Measurements from ENCODE around the gene RALGPS1.
"Not testable (repeated sequence)": the region's sequence is repeated elsewhere in the genome, so short reads cannot be mapped to it uniquely, and the experiment has no call there.

RALGPS1 gene

DNA sequence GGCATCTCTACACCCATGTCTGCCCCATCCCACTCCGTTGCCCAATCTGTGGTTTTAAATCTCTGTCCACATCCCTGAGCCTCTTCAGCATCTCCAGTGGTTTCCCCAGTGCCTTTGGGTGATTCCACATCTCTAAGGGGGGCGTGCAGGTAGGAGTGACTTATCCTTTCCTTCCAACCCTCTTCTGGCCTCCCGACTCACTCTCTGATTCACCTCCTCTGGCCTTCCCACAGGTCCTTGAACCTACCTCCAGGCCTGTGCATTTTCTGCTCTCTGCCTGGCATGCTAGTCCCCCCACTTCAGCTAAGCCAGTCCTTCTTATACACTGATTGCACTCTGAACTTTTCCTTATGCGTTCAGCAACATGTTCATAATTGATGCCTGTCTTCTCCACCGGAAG, 99.0 kb downstream of the RALGPS1 start:
- no peak overlapping the region for H3K27ac ChIP-seq (ENCODE audit: low read depth, low read length)
- H3K9ac ChIP-seq (ENCODE audit: low read depth, low read length), result no peak overlapping the region
- H3K4me1 ChIP-seq (ENCODE audit: control insufficient read depth, insufficient read depth, low read length), result peaks cover 8% of the 10 kb centered on the region

GRCh38 chr9:127014216-127014909, 99.8 kb downstream of the RALGPS1 start:
- H3K36me3 ChIP-seq (ENCODE audit: control insufficient read depth, insufficient read depth, low read length), result no peaks in the 10 kb centered on the region
- peaks cover 8% of the 10 kb centered on the region for H3K4me1 ChIP-seq (ENCODE audit: control insufficient read depth, insufficient read depth, low read length)
- H3K27ac ChIP-seq (ENCODE audit: low read depth, low read length), result no peak overlapping the region
- H3K9me3 ChIP-seq (ENCODE audit: control insufficient read depth, insufficient read depth, low read length), result no peaks in the 10 kb centered on the region
- H3K9ac ChIP-seq (ENCODE audit: low read depth, low read length), result no peak overlapping the region
- no peaks in the 10 kb centered on the region for H3K27me3 ChIP-seq (ENCODE audit: control insufficient read depth, insufficient read depth, low read length)
- no peak overlapping the region for H3K4me3 ChIP-seq (ENCODE audit: low read depth, low read length)

More for the DNA sequence above, 99.0 kb downstream of the RALGPS1 start:
- Histone ChIP-seq H3K4me3 (ENCODE audit: low read depth, low read length) (no peak overlapping the region), H3K36me3 (ENCODE audit: control insufficient read depth, insufficient read depth, low read length) (no peaks in the 10 kb centered on the region), H3K27me3 (ENCODE audit: control insufficient read depth, insufficient read depth, low read length) (no peaks in the 10 kb centered on the region), H3K9me3 (ENCODE audit: control insufficient read depth, insufficient read depth, low read length) (no peaks in the 10 kb centered on the region)

DNA sequence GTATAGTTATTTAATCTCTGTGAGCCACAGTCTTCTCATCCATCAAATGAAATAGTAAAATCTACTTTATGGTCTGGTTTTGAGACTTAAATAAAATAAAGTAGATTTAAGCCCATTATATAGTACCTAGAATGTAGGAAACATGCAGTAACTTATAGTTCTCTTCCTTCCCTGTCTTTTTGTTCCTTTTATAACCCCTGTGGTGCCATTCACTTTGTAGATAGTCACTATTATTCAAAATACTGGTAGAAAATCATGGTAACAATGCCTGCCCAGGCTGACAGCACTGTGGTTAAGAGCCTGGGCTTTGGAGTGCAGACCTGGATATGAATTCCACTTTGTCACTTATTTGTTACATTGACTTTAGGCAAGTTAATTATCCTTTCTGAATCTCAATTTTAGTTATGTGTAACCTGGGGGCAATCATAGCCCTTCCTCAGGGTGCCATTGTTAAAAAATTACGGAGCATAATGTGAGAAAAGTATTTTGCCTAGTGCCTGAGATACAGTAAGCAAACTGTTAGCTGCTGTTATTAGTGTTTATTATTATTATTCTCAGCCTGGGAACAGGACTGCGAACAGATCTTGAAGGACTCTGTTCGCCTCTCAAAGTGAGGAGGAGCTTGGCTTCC, 100.4 kb downstream of the RALGPS1 start:
- Histone ChIP-seq H3K9ac (ENCODE audit: low read depth, low read length) (no peak overlapping the region), H3K9me3 (ENCODE audit: control insufficient read depth, insufficient read depth, low read length) (no peaks in the 10 kb centered on the region), H3K4me3 (ENCODE audit: low read depth, low read length) (no peak overlapping the region), H3K36me3 (ENCODE audit: control insufficient read depth, insufficient read depth, low read length) (no peaks in the 10 kb centered on the region), H3K27ac (ENCODE audit: low read depth, low read length) (no peak overlapping the region), H3K4me1 (ENCODE audit: control insufficient read depth, insufficient read depth, low read length) (peaks cover 8% of the 10 kb centered on the region), H3K27me3 (ENCODE audit: control insufficient read depth, insufficient read depth, low read length) (no peaks in the 10 kb centered on the region)

- Histone ChIP-seq H3K27me3 (ENCODE audit: control insufficient read depth, insufficient read depth, low read length) (no peaks in the 10 kb centered on the region), H3K4me1 (ENCODE audit: control insufficient read depth, insufficient read depth, low read length) (peaks cover 8% of the 10 kb centered on the region), H3K4me3 (ENCODE audit: low read depth, low read length) (no peak overlapping the region), H3K36me3 (ENCODE audit: control insufficient read depth, insufficient read depth, low read length) (no peaks in the 10 kb centered on the region), H3K9me3 (ENCODE audit: control insufficient read depth, insufficient read depth, low read length) (no peaks in the 10 kb centered on the region), H3K9ac (ENCODE audit: low read depth, low read length) (no peak overlapping the region), H3K27ac (ENCODE audit: low read depth, low read length) (no peak overlapping the region)
Measured at GRCh38 chr9:127015921-127016512, 101.4 kb downstream of the RALGPS1 start.

DNA sequence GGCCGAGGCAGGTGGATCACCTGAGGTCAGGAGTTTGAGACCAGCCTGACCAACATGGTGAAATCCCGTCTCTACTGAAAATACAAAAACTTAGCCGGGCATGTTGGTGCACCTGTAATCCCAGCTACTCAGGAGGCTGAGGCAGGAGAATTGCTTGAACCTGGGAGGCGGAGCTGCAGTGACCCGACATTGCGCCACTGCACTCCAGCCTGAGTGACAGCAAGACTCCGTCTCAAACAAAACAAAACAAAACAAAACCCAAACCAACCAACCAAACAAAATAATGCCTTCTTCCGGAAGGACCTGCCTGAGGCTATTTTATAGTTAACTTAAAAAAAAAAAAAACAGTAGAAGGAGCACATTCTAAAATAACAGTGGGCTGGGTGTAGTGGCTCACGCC, 103.4 kb downstream of the RALGPS1 start:
- not testable (repeated sequence) for H3K4me3 ChIP-seq (ENCODE audit: low read depth, low read length); H3K36me3 ChIP-seq (ENCODE audit: control insufficient read depth, insufficient read depth, low read length); H3K9ac ChIP-seq (ENCODE audit: low read depth, low read length); H3K4me1 ChIP-seq (ENCODE audit: control insufficient read depth, insufficient read depth, low read length); H3K27ac ChIP-seq (ENCODE audit: low read depth, low read length); H3K27me3 ChIP-seq (ENCODE audit: control insufficient read depth, insufficient read depth, low read length); H3K9me3 ChIP-seq (ENCODE audit: control insufficient read depth, insufficient read depth, low read length)

DNA sequence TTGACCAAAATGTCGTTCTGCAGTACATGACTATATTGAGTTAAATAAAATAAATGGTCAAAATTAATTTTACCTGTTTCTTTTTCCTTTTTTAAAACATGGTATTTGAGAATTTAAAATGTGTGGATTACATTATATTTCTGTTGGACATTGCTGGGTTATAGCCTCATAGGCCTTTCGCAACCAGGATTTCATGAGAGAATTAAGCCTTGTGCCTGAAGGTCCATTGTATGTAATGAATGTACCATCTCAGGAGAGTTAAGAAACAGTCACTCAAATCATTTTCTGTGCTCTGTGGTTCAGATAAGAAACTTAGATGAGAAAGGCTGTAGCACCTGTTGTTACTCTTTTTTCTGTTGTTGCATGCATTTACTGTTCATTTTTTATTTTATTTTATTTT, 104.4 kb downstream of the RALGPS1 start:
- H3K4me1 ChIP-seq (ENCODE audit: control insufficient read depth, insufficient read depth, low read length), result peaks cover 8% of the 10 kb centered on the region
- H3K27ac ChIP-seq (ENCODE audit: low read depth, low read length), result no peak overlapping the region
- H3K9me3 ChIP-seq (ENCODE audit: control insufficient read depth, insufficient read depth, low read length), result no peaks in the 10 kb centered on the region
- no peak overlapping the region for H3K9ac ChIP-seq (ENCODE audit: low read depth, low read length)
- H3K4me3 ChIP-seq (ENCODE audit: low read depth, low read length), result no peak overlapping the region
- H3K27me3 ChIP-seq (ENCODE audit: control insufficient read depth, insufficient read depth, low read length), result no peaks in the 10 kb centered on the region
- H3K36me3 ChIP-seq (ENCODE audit: control insufficient read depth, insufficient read depth, low read length), result no peaks in the 10 kb centered on the region

GRCh38 chr9:127020036-127020801, 105.6 kb downstream of the RALGPS1 start:
- Histone ChIP-seq H3K9me3 (ENCODE audit: control insufficient read depth, insufficient read depth, low read length) (no peaks in the 10 kb centered on the region), H3K27ac (ENCODE audit: low read depth, low read length) (no peak overlapping the region), H3K4me1 (ENCODE audit: control insufficient read depth, insufficient read depth, low read length) (peaks cover 1% of the 10 kb centered on the region; the same call in 1 of the 2 replicates), H3K36me3 (ENCODE audit: control insufficient read depth, insufficient read depth, low read length) (no peaks in the 10 kb centered on the region), H3K27me3 (ENCODE audit: control insufficient read depth, insufficient read depth, low read length) (no peaks in the 10 kb centered on the region), H3K9ac (ENCODE audit: low read depth, low read length) (no peak overlapping the region), H3K4me3 (ENCODE audit: low read depth, low read length) (no peak overlapping the region)

DNA sequence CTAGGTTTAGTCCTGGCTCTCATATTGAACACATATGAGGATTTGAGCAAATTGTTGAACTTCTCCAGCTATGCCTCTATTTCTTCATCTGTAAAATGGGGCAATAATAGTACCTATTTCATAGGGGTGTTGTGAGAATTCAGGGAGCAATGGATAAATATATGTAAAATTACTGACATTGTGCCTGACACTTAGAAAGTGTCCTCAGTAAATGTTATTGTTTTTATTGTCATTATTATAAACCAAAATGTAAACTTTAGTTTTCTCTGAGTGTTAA, 106.2 kb downstream of the RALGPS1 start:
- no peaks in the 10 kb centered on the region for H3K9me3 ChIP-seq (ENCODE audit: control insufficient read depth, insufficient read depth, low read length)
- H3K27ac ChIP-seq (ENCODE audit: low read depth, low read length), result no peak overlapping the region
- no peak overlapping the region for H3K4me3 ChIP-seq (ENCODE audit: low read depth, low read length)
- no peaks in the 10 kb centered on the region for H3K36me3 ChIP-seq (ENCODE audit: control insufficient read depth, insufficient read depth, low read length)
- H3K4me1 ChIP-seq (ENCODE audit: control insufficient read depth, insufficient read depth, low read length), result no peaks in the 10 kb centered on the region
- no peaks in the 10 kb centered on the region for H3K27me3 ChIP-seq (ENCODE audit: control insufficient read depth, insufficient read depth, low read length)
- H3K9ac ChIP-seq (ENCODE audit: low read depth, low read length), result no peak overlapping the region

GRCh38 chr9:127021664-127022363, 107.2 kb downstream of the RALGPS1 start:
- no peaks in the 10 kb centered on the region for H3K27me3 ChIP-seq (ENCODE audit: control insufficient read depth, insufficient read depth, low read length)
- no peak overlapping the region for H3K4me3 ChIP-seq (ENCODE audit: low read depth, low read length)
- no peaks in the 10 kb centered on the region for H3K4me1 ChIP-seq (ENCODE audit: control insufficient read depth, insufficient read depth, low read length)
- H3K36me3 ChIP-seq (ENCODE audit: control insufficient read depth, insufficient read depth, low read length), result no peaks in the 10 kb centered on the region
- H3K9ac ChIP-seq (ENCODE audit: low read depth, low read length), result no peak overlapping the region
- H3K27ac ChIP-seq (ENCODE audit: low read depth, low read length), result no peak overlapping the region
- H3K9me3 ChIP-seq (ENCODE audit: control insufficient read depth, insufficient read depth, low read length), result no peaks in the 10 kb centered on the region

GRCh38 chr9:127022913-127023660, 108.5 kb downstream of the RALGPS1 start:
- Histone ChIP-seq H3K9me3 (ENCODE audit: control insufficient read depth, insufficient read depth, low read length) (no peaks in the 10 kb centered on the region), H3K27ac (ENCODE audit: low read depth, low read length) (no peak overlapping the region), H3K9ac (ENCODE audit: low read depth, low read length) (no peak overlapping the region), H3K4me1 (ENCODE audit: control insufficient read depth, insufficient read depth, low read length) (no peaks in the 10 kb centered on the region), H3K36me3 (ENCODE audit: control insufficient read depth, insufficient read depth, low read length) (no peaks in the 10 kb centered on the region), H3K27me3 (ENCODE audit: control insufficient read depth, insufficient read depth, low read length) (no peaks in the 10 kb centered on the region), H3K4me3 (ENCODE audit: low read depth, low read length) (no peak overlapping the region)
